GM18508 (cell line): ENCODE results near the gene ARFIP2.

Source experiments
- ATAC-seq: cut with Tn5 transposase; IDR thresholded peaks from one replicate; pipeline ENCODE4 v1.9.1; 2021; ENCODE audit warnings: moderate number of reproducible peaks; ENCODE audit not compliant: insufficient read depth, unreplicated experiment

The ARFIP2 gene

GRCh38 chr11:6485661-6486060 is 4.5 kb upstream of the ARFIP2 start:
- ATAC-seq = no peak

DNA sequence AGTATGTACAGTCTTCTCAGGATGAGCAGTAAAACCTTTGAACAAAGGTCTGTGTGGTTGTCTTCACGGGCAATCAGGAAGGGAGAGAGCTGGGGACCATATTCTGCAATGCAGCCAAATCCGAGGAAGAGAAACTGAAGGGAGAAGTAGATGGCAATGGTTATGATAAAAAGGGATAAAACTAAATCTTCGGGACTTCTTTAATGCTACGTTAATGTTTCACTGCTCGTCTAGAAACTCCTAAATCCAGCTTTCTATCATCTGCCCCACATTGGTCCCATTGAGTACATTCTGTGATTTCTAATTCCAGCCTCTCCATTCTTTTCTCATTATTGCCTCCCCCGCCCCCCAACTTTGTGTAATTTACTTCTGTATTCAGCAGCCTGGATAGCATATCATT is 1.9 kb upstream of the ARFIP2 start:
- ATAC-seq = no peak

DNA sequence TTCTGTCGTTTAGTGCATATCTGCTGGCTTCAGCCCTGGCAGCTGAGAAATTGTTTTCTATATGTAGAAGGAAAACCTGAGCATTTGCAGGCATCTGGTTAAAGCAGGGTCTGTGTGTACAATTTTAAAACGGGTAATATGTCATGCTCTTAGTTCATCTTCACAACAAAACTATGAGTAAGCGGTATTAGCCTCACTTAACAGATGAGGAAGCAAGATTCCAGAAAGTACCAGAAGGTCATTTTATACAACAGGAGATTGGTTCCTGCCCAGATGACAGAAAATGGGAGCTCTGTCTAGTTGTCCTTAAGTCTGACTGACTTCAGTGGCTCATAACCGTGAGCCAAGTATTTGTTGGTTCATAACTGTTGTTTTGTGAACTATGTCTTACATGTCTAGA is 1.3 kb upstream of the ARFIP2 start:
- no peak for ATAC-seq

DNA sequence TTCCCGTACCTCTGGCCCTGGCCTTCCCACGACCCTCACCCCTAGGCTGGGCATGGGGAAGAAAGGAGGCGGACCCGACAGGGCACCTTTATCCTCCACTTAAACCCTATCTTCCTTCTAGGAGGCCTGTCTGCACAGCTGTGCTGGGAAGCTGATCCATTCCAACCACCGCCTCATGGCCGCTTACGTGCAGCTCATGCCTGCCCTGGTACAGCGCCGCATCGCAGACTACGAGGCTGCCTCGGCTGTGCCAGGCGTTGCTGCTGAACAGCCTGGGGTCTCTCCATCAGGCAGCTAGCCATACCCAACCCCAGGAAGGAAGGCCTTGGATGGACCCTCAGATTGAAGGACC is 769 bp upstream of the ARFIP2 start:
- no peak for ATAC-seq

DNA sequence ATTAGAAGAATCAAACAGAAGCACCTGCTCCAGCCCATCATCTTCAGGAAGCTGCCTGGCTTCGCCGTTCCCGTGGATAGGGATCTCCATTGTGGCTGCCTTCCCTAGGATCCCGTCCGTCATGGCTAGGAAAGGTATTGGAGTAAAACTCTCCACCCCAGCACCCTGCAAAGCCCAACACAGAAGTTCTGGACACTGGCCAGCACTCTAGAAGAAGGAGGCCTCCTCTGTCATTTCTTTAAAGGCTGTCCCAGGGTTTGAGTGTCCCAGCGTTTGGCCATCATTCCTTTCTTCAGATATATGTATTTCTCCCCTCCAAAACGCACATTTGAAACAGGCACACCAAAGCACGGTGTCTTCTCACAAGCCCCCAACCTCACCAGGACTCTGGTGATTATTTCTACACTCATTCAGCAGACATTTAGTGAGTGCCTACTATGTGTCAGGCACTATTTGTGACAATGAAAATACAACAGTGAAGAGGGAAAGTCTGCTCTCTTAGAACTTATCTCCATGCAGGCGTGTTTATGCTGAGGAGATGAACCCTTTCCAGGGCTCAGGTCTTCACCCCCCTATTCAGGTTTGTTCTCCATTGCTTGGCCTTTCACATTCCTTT is 724 bp downstream of the ARFIP2 start:
- no peak for ATAC-seq

GRCh38 chr11:6476571-6476970 is 4.6 kb downstream of the ARFIP2 start:
- no peak for ATAC-seq

GRCh38 chr11:6475936-6476335 is 5.2 kb downstream of the ARFIP2 start:
- ATAC-seq = no peak

DNA sequence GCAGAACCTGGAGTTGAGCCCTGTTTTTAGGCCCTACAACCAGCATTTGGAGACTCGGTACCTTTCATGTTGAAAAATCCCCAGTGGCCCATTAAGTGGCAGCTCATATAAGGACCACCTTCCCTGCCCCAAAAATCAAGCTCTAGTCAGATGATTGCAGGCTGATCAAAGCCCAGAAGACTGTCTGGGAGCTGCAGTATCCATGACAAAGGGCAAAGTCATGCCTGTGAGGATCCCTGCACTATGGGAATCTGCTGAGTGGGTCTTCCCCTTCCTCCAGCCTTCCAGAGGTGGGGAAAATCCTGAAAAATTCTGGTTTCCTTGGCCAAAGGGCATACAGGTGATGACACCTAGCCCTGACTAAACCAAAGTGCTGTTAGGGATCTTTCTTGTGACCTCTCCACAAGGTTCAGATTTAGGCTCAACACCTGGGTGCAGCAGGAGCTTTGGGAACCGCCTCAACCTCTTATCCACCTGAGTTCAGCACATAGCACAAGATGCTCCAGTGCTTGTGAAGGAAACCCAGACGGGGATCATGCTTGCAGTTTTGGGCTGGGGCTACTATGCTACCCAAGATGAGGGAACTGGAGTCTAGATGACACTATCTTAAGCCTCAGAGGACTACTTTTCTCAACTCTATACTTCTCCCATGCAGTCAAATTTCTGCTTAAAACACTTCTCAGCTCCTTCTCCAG is 6.2 kb downstream of the ARFIP2 start:
- no peak for ATAC-seq

DNA sequence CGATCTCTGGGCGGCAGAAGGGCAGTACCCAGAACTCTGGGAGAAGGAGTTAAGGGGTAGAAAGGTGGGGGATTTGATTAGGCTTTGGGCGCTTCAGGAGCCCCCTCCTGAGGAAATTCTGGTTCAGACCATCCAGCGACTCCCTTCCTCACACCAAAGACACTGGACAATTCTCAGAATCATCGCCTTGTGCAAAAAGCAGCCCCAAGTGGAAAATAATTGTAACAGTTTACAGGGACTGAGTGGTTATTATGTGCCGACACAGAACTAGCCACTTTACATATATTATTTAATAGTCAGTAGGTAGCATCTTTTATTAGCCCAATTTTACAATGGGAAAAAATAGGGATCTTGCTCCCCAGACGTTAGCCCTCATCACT is 6.7 kb downstream of the ARFIP2 start:
- no peak for ATAC-seq

- no peak for ATAC-seq
Observed at GRCh38 chr11:6473451-6474412, 7.4 kb downstream of the ARFIP2 start, which contains the start of gene TRIM3. TSS of gene TRIM3 (minus strand) at chr11:6473941. CDS start at chr11:6465695, 8,246 bp downstream.

- no peak for ATAC-seq
Observed at GRCh38 chr11:6472934-6473333, 8.2 kb downstream of the ARFIP2 start.

DNA sequence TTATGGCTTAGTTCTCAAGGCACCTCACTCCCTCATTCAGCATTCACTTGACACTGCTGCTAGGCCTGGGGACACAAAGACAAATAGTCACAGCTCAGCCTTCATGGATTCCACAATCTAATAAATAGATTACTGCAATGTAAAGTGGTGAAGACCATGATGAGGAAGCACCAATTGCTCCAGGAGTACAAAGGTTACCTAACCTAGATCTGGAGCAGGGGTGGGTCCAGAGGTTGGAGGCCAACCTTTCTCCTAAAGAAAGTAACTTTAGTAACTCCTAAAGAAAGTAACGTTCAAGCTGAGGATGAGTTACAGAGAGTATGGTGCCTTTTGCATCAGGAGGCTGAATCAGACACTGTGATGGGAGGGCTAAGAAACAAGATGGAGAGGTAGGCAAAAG is 11.5 kb downstream of the ARFIP2 start:
- ATAC-seq = no peak

DNA sequence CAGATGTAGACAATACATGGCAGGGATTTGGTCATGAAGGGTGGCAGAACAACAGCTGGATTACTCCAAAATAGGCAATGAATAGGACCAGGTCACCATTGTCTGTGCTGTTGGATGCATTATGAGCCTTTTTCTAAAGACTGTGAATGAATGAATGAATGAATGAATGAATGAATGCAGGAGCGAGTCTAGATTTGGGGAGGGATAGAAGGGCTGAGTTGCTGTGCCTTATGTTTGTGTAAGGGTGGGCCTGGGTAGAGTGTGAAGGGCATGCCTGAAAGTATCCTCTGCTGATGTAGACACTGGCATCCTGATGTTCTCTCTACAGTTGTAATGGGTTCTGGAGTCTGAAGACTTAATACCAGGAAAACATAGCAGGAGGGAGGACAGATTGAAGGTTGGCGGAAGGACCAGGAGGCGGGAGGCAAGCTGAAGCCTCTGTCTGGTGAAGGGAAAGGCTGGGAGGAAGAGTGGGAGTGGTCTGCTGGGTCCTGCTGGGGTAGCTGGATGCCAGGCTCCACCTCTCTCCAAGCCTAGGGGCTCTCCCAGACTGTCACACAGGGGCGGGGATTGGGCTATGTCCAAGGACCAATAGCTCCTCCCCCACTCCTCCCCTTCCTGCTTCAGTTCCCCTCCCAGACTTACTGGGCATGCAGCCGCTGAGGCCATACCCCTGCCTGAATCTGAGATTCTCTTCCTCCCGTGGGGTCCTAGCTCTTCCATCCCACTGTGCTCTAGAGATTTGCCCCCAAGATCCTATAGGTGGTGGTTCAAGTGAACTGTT is 12.2 kb downstream of the ARFIP2 start:
- no peak for ATAC-seq

GRCh38 chr11:6459099-6459450 is 22.1 kb downstream of the ARFIP2 start:
- ATAC-seq = no peak

GRCh38 chr11:6458352-6459098 is 22.6 kb downstream of the ARFIP2 start:
- no peak for ATAC-seq

DNA sequence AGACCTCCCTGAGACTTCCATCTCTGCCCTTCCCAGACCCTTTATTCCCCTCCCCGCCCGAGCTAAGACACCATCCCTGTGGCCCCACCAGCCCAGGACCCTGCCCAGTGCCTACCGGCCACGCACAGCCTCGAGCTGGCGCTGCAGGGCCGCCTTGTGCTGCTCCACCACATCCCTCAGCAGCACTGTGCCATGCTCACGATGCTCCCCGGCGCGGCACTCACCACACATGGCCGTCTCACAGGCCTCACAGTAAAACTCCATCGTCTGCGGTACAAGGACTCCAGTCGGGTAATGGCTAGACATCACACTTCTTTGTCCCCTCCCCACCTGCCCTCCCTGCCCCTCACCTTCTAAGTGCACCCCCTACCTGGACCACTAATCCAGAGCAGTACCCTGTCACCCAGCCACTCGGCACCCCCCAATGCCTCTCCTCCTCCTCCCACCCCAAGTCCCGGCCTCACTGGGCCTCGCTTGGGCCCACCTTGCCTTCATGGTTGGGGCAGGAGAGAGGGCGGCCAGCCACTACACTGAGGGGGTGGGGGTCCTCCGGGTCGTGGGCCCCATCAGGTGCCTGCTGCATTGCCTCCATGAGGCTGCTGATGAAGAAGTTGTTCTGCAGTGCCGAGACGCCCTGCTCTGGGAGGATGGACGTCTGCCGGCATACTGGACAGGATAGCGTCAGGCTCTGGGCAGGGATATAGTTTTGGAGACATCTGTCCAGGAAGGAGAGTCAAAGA is 23.4 kb downstream of the ARFIP2 start:
- no peak for ATAC-seq

- no peak for ATAC-seq
Observed at GRCh38 chr11:6456361-6457073, 24.6 kb downstream of the ARFIP2 start.

DNA sequence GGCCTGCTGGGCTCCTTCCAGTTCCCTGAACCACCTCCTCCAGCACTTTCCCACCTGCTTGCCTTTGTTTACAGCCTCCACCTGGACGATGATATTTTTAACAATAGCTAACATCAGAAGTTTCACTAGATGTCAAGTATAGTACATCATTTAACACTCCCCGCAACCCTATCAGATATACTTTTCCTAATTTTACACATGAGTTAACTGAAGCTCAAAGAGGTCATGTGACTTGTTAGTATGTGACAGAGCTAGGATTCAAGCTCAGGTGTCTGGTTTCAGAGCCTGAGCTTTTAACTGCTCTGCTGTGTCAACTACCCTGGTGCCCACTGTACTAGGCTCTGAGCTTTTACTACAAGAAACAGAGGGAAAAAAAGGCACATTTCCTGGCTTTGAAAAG is 26.1 kb downstream of the ARFIP2 start:
- ATAC-seq = no peak

DNA sequence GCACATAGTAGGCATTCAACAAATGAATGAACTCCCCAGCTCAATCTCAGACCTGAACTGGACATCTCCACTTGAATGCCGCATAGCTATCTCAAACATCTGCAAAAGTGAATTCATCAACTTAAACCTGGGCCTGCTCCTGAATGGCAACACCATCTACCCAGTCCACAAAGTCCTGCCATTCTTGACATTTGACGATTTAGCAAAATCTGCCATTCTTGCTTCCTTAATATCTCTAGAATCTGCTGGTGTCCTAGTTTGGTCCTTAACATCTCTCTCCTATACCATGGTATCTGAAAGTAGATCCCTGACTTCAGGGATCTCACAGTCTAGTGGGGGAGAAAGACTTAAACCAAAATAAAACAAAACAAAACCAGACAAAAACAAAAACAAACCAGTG is 28.0 kb downstream of the ARFIP2 start:
- no peak for ATAC-seq
